Bone marrow (tissue), 2 donors: ENCODE results near the gene BLACAT1.
"Not testable (repeated sequence)": the region's sequence is repeated elsewhere in the genome, so short reads cannot be mapped to it uniquely, and the experiment has no call there.

Source experiments
- DNase-seq, 2 donors: peaks; one replicate each; lab custom pipeline; 2025; lab: John Stamatoyannopoulos, UW

The BLACAT1 gene

GRCh38 chr1:205440121-205440475, 15.7 kb downstream of the BLACAT1 start:
- no peak for DNase-seq

- no peak for DNase-seq
Observed at GRCh38 chr1:205438213-205439158, 17.4 kb downstream of the BLACAT1 start.

- no peak for DNase-seq
Observed at GRCh38 chr1:205437570-205437969, 18.3 kb downstream of the BLACAT1 start.

- DNase-seq: no peak
Observed at GRCh38 chr1:205436776-205437410, 19.0 kb downstream of the BLACAT1 start.

GRCh38 chr1:205435578-205436573, 20.0 kb downstream of the BLACAT1 start:
- DNase-seq: no peak

GRCh38 chr1:205434738-205435137, 21.1 kb downstream of the BLACAT1 start:
- DNase-seq: no peak

GRCh38 chr1:205432692-205433091, 23.2 kb downstream of the BLACAT1 start:
- DNase-seq: not testable (repeated sequence)

GRCh38 chr1:205432116-205432515, 23.7 kb downstream of the BLACAT1 start:
- DNase-seq: no peak

- no peak for DNase-seq
Observed at GRCh38 chr1:205430696-205431305, 25.0 kb downstream of the BLACAT1 start.

- DNase-seq: no peak
Observed at GRCh38 chr1:205429762-205430695, 25.8 kb downstream of the BLACAT1 start.

GRCh38 chr1:205424901-205425600, 30.8 kb downstream of the BLACAT1 start:
- DNase-seq: no peak

GRCh38 chr1:205423814-205424399, 31.9 kb downstream of the BLACAT1 start:
- no peak for DNase-seq

- DNase-seq: no peak
Observed at GRCh38 chr1:205422993-205423642, 32.7 kb downstream of the BLACAT1 start.

- DNase-seq: no peak
Observed at GRCh38 chr1:205421798-205422197, 34.0 kb downstream of the BLACAT1 start, which contains the start of gene LEMD1. Gene LEMD1, minus strand, starts transcription at chr1:205422056. Its CDS starts 1,520 bp downstream, at chr1:205420536.

- no peak for DNase-seq
Observed at GRCh38 chr1:205420938-205421337, 34.9 kb downstream of the BLACAT1 start.

- DNase-seq: no peak
Observed at GRCh38 chr1:205417870-205418635, 37.8 kb downstream of the BLACAT1 start.

GRCh38 chr1:205416322-205416721, 39.5 kb downstream of the BLACAT1 start:
- DNase-seq: no peak
